ENCODE results near the gene ATAD1. TPM values are rescaled to one million over a fixed set of nuclear protein-coding genes. Genes with fewer than 3 reads are reported as not detected.
A peak's percentile ranks its signal among the peaks of the same experiment; 100 is the strongest.
"Not testable (repeated sequence)": the region's sequence is repeated elsewhere in the genome, so short reads cannot be mapped to it uniquely, and the experiment has no call there.

ATAD1 gene
- total and polyA plus RNA-seq, 5 experiments from 2014 or later, result 32.4 to 59.7 (median 39.0) TPM

- Mint-ChIP-seq H3K36me3 (peaks cover 0 to 7% (median 1%) of the 10 kb centered on the region in 3 donors), H3K4me1 (peaks cover 24 to 49% (median 32%) of the 10 kb centered on the region in 4 donors)
- peak; percentile 0 to 3 for ATAC-seq
Observed at GRCh38 chr10:87861566-87861952, 43.5 kb upstream of the ATAD1 start.

GRCh38 chr10:87860816-87861403 lies 42.9 kb upstream of the ATAD1 start:
- H3K27me3 Mint-ChIP-seq, result peaks cover 0 to 3% (median 0%) of the 10 kb centered on the region in 5 donors

More at GRCh38 chr10:87861566-87861952, 43.5 kb upstream of the ATAD1 start:
- peak overlapping the region; percentile 93 to 100 (median 98) for H3K4me3 Mint-ChIP-seq
- H3K9me3 Mint-ChIP-seq, result no peaks in the 10 kb centered on the region
- peak in 2 of 10 donors; percentile 27 to 66 for DNase-seq
- peaks cover 0 to 3% (median 0%) of the 10 kb centered on the region in 5 donors for H3K27me3 Mint-ChIP-seq
- peak overlapping the region; percentile 94 to 99 (median 98) for H3K27ac Mint-ChIP-seq
- POLR2A ChIA-PET, result interaction anchor here (0.6 to 5.9 kb wide), 25 partner anchors 9 to 970 kb away, joined by 3 to 163 read pairs (median 5); partner anchors contain the start of genes ATAD1 and RNLS

GRCh38 chr10:87860156-87860795 lies 42.2 kb upstream of the ATAD1 start:
- peak overlapping the region in 8 of 10 donors; percentile 15 to 70 (median 56) for H3K4me3 Mint-ChIP-seq
- POLR2A ChIA-PET, result interaction anchor here (3.6 to 5.9 kb wide), 5 partner anchors 41 to 722 kb away, joined by 28 to 163 read pairs (median 65); partner anchors contain the start of genes ATAD1 and RNLS
- DNase-seq (peak in 9 of 10 donors; percentile 6 to 65 (median 40)), ATAC-seq (no peak)
- peaks cover 0 to 7% (median 0%) of the 10 kb centered on the region in 3 donors for H3K36me3 Mint-ChIP-seq
- H3K27me3 Mint-ChIP-seq, result peaks cover 0 to 3% (median 0%) of the 10 kb centered on the region in 5 donors
- peaks cover 21 to 45% (median 28%) of the 10 kb centered on the region in 4 donors for H3K4me1 Mint-ChIP-seq
- H3K27ac Mint-ChIP-seq, result peak overlapping the region; percentile 15 to 99 (median 95)
- H3K9me3 Mint-ChIP-seq, result no peaks in the 10 kb centered on the region

More at GRCh38 chr10:87860816-87861403, 42.9 kb upstream of the ATAD1 start:
- Mint-ChIP-seq H3K36me3 (peaks cover 0 to 7% (median 0%) of the 10 kb centered on the region in 3 donors), H3K4me3 (peak overlapping the region; percentile 93 to 100 (median 98)), H3K9me3 (no peaks in the 10 kb centered on the region), H3K4me1 (peaks cover 23 to 45% (median 29%) of the 10 kb centered on the region in 4 donors), H3K27ac (peak overlapping the region; percentile 94 to 99 (median 98))
- DNase-seq (no peak), ATAC-seq (no peak)
- POLR2A ChIA-PET, result interaction anchor here (0.6 to 5.9 kb wide), 13 partner anchors 8 to 722 kb away, joined by 3 to 163 read pairs (median 12); partner anchors contain the start of genes ATAD1 and RNLS

GRCh38 chr10:87855665-87856064 lies 37.6 kb upstream of the ATAD1 start:
- DNase-seq, result not testable (repeated sequence)

GRCh38 chr10:87855247-87855646 lies 37.2 kb upstream of the ATAD1 start:
- H3K9me3 Mint-ChIP-seq, H3K27me3 Mint-ChIP-seq, POLR2A ChIA-PET, H3K36me3 Mint-ChIP-seq, H3K4me3 Mint-ChIP-seq, DNase-seq, ATAC-seq: not testable (repeated sequence)
- Mint-ChIP-seq H3K27ac (peak overlapping the region in 1 of 10 donors; percentile 33), H3K4me1 (peaks cover 5 to 25% (median 20%) of the 10 kb centered on the region in 4 donors)

More at GRCh38 chr10:87855665-87856064, 37.6 kb upstream of the ATAD1 start:
- H3K27me3 Mint-ChIP-seq, H3K36me3 Mint-ChIP-seq, H3K4me3 Mint-ChIP-seq, H3K9me3 Mint-ChIP-seq, ATAC-seq, POLR2A ChIA-PET: not testable (repeated sequence)
- Mint-ChIP-seq H3K4me1 (peaks cover 7 to 30% (median 24%) of the 10 kb centered on the region in 4 donors), H3K27ac (peak overlapping the region in 1 of 10 donors; percentile 33)

GRCh38 chr10:87852089-87852488 lies 34.1 kb upstream of the ATAD1 start:
- H3K4me3 Mint-ChIP-seq, result no peak overlapping the region
- no peak overlapping the region for H3K27ac Mint-ChIP-seq
- H3K36me3 Mint-ChIP-seq, result no peaks in the 10 kb centered on the region
- ATAC-seq (no peak), DNase-seq (no peak)
- peaks cover 4 to 22% (median 17%) of the 10 kb centered on the region in 4 donors for H3K4me1 Mint-ChIP-seq
- no peaks in the 10 kb centered on the region for H3K9me3 Mint-ChIP-seq
- H3K27me3 Mint-ChIP-seq, result no peaks in the 10 kb centered on the region
- POLR2A ChIA-PET, result interaction anchor here (2.3 kb wide), 1 partner anchor 10 kb away, joined by 12 read pairs; the partner anchor contains the start of genes KLLN and PTEN

GRCh38 chr10:87850742-87851205 lies 32.7 kb upstream of the ATAD1 start:
- peak overlapping the region in 1 of 10 donors; percentile 10 for H3K27ac Mint-ChIP-seq
- POLR2A ChIA-PET, result no interaction called here
- H3K9me3 Mint-ChIP-seq, result no peaks in the 10 kb centered on the region
- H3K27me3 Mint-ChIP-seq, result no peaks in the 10 kb centered on the region
- peak; percentile 6 to 76 (median 44) for DNase-seq
- peaks cover 4 to 21% (median 15%) of the 10 kb centered on the region in 4 donors for H3K4me1 Mint-ChIP-seq
- no peaks in the 10 kb centered on the region for H3K36me3 Mint-ChIP-seq
- peak; percentile 94 to 95 for ATAC-seq
- H3K4me3 Mint-ChIP-seq, result no peak overlapping the region

GRCh38 chr10:87849001-87849400 lies 31.0 kb upstream of the ATAD1 start:
- no peak overlapping the region for H3K4me3 Mint-ChIP-seq
- POLR2A ChIA-PET, result interaction anchor here (1.2 kb wide), 1 partner anchor 30 kb away, joined by 4 read pairs; no protein-coding TSS in a partner anchor
- no peaks in the 10 kb centered on the region for H3K27me3 Mint-ChIP-seq
- DNase-seq (no peak), ATAC-seq (no peak)
- no peaks in the 10 kb centered on the region for H3K9me3 Mint-ChIP-seq
- H3K36me3 Mint-ChIP-seq, result no peaks in the 10 kb centered on the region
- no peak overlapping the region for H3K27ac Mint-ChIP-seq
- H3K4me1 Mint-ChIP-seq, result peaks cover 2 to 12% (median 6%) of the 10 kb centered on the region in 4 donors

GRCh38 chr10:87847550-87847949 lies 29.5 kb upstream of the ATAD1 start:
- H3K4me1 Mint-ChIP-seq, result peaks cover 2 to 10% (median 6%) of the 10 kb centered on the region in 4 donors
- ATAC-seq (no peak), DNase-seq (no peak)
- H3K9me3 Mint-ChIP-seq, result no peaks in the 10 kb centered on the region
- no peak overlapping the region for H3K4me3 Mint-ChIP-seq
- POLR2A ChIA-PET, result no interaction called here
- peak overlapping the region in 1 of 10 donors; percentile 80 for H3K27ac Mint-ChIP-seq
- no peaks in the 10 kb centered on the region for H3K36me3 Mint-ChIP-seq
- H3K27me3 Mint-ChIP-seq, result no peaks in the 10 kb centered on the region

GRCh38 chr10:87846711-87847110 lies 28.7 kb upstream of the ATAD1 start:
- not testable (repeated sequence) for H3K27ac Mint-ChIP-seq, DNase-seq, H3K36me3 Mint-ChIP-seq, ATAC-seq, H3K4me3 Mint-ChIP-seq, H3K9me3 Mint-ChIP-seq, H3K27me3 Mint-ChIP-seq
- POLR2A ChIA-PET, result interaction anchor here (0.7 kb wide), 1 partner anchor 706 kb away, joined by 3 read pairs; no protein-coding TSS in a partner anchor
- H3K4me1 Mint-ChIP-seq, result peaks cover 2 to 10% (median 6%) of the 10 kb centered on the region in 4 donors

GRCh38 chr10:87846023-87846422 lies 28.0 kb upstream of the ATAD1 start:
- POLR2A ChIA-PET, result interaction anchor here (0.7 kb wide), 1 partner anchor 706 kb away, joined by 3 read pairs; no protein-coding TSS in a partner anchor
- Mint-ChIP-seq H3K9me3 (no peaks in the 10 kb centered on the region), H3K27me3 (no peaks in the 10 kb centered on the region), H3K4me3 (no peak overlapping the region), H3K4me1 (peaks cover 0 to 4% (median 3%) of the 10 kb centered on the region in 4 donors), H3K36me3 (no peaks in the 10 kb centered on the region), H3K27ac (no peak overlapping the region)
- DNase-seq (no peak), ATAC-seq (no peak)

GRCh38 chr10:87845624-87845998 lies 27.6 kb upstream of the ATAD1 start:
- POLR2A ChIA-PET, result interaction anchor here (0.9 kb wide), 1 partner anchor 14 kb away, joined by 3 read pairs; no protein-coding TSS in a partner anchor
- ATAC-seq, result no peak
- no peak for DNase-seq
- Mint-ChIP-seq H3K27ac (no peak overlapping the region), H3K27me3 (no peaks in the 10 kb centered on the region), H3K36me3 (no peaks in the 10 kb centered on the region), H3K4me1 (peaks cover 0 to under 1% (median 0%) of the 10 kb centered on the region in 4 donors), H3K4me3 (no peak overlapping the region), H3K9me3 (no peaks in the 10 kb centered on the region)

Measured in naive thymus-derived CD8-positive, alpha-beta T cell (primary cell).